Activated CD4-positive, alpha-beta T cell treated with anti-CD3 and anti-CD28 coated beads, Interleukin-2, amount 10 ng/mL, durations not matched to agents 7 days and 5 days (primary cell): ENCODE results near the gene VPS39. TPM values are rescaled to one million over a fixed set of nuclear protein-coding genes. Genes with fewer than 3 reads are reported as not detected.

ENCODE experiments used
- CTCF ChIA-PET: fragments of 350-600 bp; sonication (Branson Sonifier 250); formaldehyde crosslinking; loops from one replicate; lab custom pipeline; 2021; ENCODE audit warnings: antibody characterized with exemption; lab: Charles Lee
- POLR2A ChIA-PET: fragments of 350-600 bp; sonication (Branson Sonifier 250); formaldehyde crosslinking; loops from one replicate; lab custom pipeline; 2021; ENCODE audit warnings: antibody characterized with exemption; lab: Charles Lee
- DNase-seq: peaks from one replicate; pipeline ENCODE4 v3.0.0-alpha.2; 2020
- H3K27ac Mint-ChIP-seq: one replicate; pipeline ENCODE4 v1.8.0; 2021; ENCODE audit warnings: mild to moderate bottlenecking, moderate library complexity, mixed read lengths
- H3K27me3 Mint-ChIP-seq: one replicate; pipeline ENCODE4 v1.8.0; 2021; ENCODE audit warnings: mixed read lengths
- H3K36me3 Mint-ChIP-seq: one replicate; pipeline ENCODE4 v1.8.0; 2021; ENCODE audit warnings: low read depth, mixed read lengths
- H3K4me1 Mint-ChIP-seq: one replicate; pipeline ENCODE4 v1.8.0; 2021; ENCODE audit warnings: mixed read lengths
- H3K4me3 Mint-ChIP-seq: one replicate; pipeline ENCODE4 v1.8.0; 2021; ENCODE audit warnings: mild to moderate bottlenecking, moderate library complexity, mixed read lengths
- H3K9me3 Mint-ChIP-seq: one replicate; pipeline ENCODE4 v1.8.0; 2021; ENCODE audit warnings: mixed read lengths
- total RNA-seq, 2 experiments: library from RNA; stranded (reverse); gene quantifications; one replicate each; pipeline ENCODE4 v1.2.3, GENCODE V29; 2021

Gene VPS39
- total RNA-seq, 2 experiments from 2014 or later, result 66.8 to 77.5 TPM

- no peaks in the 10 kb centered on the region for H3K27me3 Mint-ChIP-seq
- H3K27ac Mint-ChIP-seq, result no peak overlapping the region
- H3K9me3 Mint-ChIP-seq, result no peaks in the 10 kb centered on the region
- POLR2A ChIA-PET, result no interaction called here
- H3K4me1 Mint-ChIP-seq, result no peaks in the 10 kb centered on the region
- peaks cover 11% of the 10 kb centered on the region for H3K36me3 Mint-ChIP-seq
- DNase-seq, result no peak
- CTCF ChIA-PET, result no interaction called here
- no peak overlapping the region for H3K4me3 Mint-ChIP-seq
Measured at GRCh38 chr15:42154956-42155355, 53.1 kb downstream of the VPS39 start.

GRCh38 chr15:42154212-42154941 lies 53.7 kb downstream of the VPS39 start:
- Mint-ChIP-seq H3K4me1 (no peaks in the 10 kb centered on the region), H3K9me3 (no peaks in the 10 kb centered on the region), H3K27me3 (no peaks in the 10 kb centered on the region), H3K27ac (no peak overlapping the region), H3K4me3 (no peak overlapping the region), H3K36me3 (peaks cover 8% of the 10 kb centered on the region)
- POLR2A ChIA-PET, result no interaction called here
- CTCF ChIA-PET, result interaction anchor here (1.2 kb wide), 1 partner anchor 9 kb away, joined by 3 read pairs; no protein-coding TSS in a partner anchor
- no peak for DNase-seq

GRCh38 chr15:42153874-42154211 lies 54.3 kb downstream of the VPS39 start:
- H3K36me3 Mint-ChIP-seq, result peaks cover 5% of the 10 kb centered on the region
- H3K9me3 Mint-ChIP-seq, result no peaks in the 10 kb centered on the region
- no peaks in the 10 kb centered on the region for H3K4me1 Mint-ChIP-seq
- ChIA-PET CTCF (interaction anchor here (0.7 to 1.2 kb wide), 2 partner anchors 10 to 63 kb away, joined by 3 to 4 read pairs; no protein-coding TSS in a partner anchor), POLR2A (no interaction called here)
- H3K27me3 Mint-ChIP-seq, result no peaks in the 10 kb centered on the region
- no peak for DNase-seq
- no peak overlapping the region for H3K27ac Mint-ChIP-seq
- no peak overlapping the region for H3K4me3 Mint-ChIP-seq

- ChIA-PET POLR2A (no interaction called here), CTCF (interaction anchor here (0.5 to 1.2 kb wide), 3 partner anchors 11 to 545 kb away, joined by 3 to 7 read pairs (median 4); no protein-coding TSS in a partner anchor)
- no peaks in the 10 kb centered on the region for H3K27me3 Mint-ChIP-seq
- no peaks in the 10 kb centered on the region for H3K9me3 Mint-ChIP-seq
- no peaks in the 10 kb centered on the region for H3K4me1 Mint-ChIP-seq
- H3K36me3 Mint-ChIP-seq, result no peaks in the 10 kb centered on the region
- H3K4me3 Mint-ChIP-seq, result no peak overlapping the region
- H3K27ac Mint-ChIP-seq, result no peak overlapping the region
- no peak for DNase-seq
Measured at GRCh38 chr15:42152921-42153698, 55.0 kb downstream of the VPS39 start.

DNA sequence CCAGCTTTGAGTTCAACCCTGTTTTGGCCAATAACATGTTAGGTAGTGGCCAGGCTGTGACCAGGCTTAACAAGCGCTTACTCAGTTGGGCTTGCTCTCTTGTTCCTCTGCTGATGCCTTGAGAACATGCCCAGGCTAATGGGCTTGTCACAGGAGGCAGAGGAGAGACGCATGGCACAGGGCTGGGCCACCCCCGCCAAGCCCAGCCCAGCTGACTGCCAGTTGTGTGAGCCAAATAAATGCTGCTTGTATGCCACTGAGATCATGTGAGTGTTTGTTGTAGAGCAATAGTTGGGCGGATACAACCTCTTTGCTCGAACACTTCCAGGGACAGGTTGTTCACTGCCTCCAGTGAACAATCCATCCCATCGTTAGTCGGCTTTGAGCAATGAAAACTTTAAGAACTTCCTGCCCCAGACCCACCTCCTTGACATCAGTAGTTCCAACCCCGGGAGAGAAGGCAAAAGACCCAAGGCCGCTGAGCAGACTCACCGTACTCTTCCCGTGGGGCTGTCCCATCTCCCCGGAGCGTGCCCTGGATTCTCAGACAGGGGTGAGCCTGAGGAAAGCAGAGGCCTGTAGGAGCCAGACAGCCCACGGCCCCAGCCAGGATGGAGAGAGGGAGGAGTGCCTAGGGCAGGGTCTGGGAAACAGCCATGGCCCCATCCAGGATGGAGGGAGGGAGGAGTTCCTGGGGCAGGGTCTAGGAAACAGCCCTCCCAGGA lies 55.7 kb downstream of the VPS39 start:
- Mint-ChIP-seq H3K27me3 (no peaks in the 10 kb centered on the region), H3K27ac (no peak overlapping the region), H3K4me3 (no peak overlapping the region), H3K4me1 (no peaks in the 10 kb centered on the region), H3K9me3 (no peaks in the 10 kb centered on the region), H3K36me3 (no peaks in the 10 kb centered on the region)
- POLR2A ChIA-PET, result no interaction called here
- CTCF ChIA-PET, result interaction anchor here (0.5 kb wide), 1 partner anchor 545 kb away, joined by 7 read pairs; no protein-coding TSS in a partner anchor
- DNase-seq, result no peak

- DNase-seq, result no peak
- Mint-ChIP-seq H3K4me1 (no peaks in the 10 kb centered on the region), H3K4me3 (no peak overlapping the region), H3K36me3 (no peaks in the 10 kb centered on the region), H3K9me3 (no peaks in the 10 kb centered on the region), H3K27me3 (no peaks in the 10 kb centered on the region), H3K27ac (no peak overlapping the region)
- ChIA-PET POLR2A (no interaction called here), CTCF (interaction anchor here (1.7 kb wide), 1 partner anchor 9 kb away, joined by 3 read pairs; no protein-coding TSS in a partner anchor)
Measured at GRCh38 chr15:42151736-42152135, 56.4 kb downstream of the VPS39 start.

DNA sequence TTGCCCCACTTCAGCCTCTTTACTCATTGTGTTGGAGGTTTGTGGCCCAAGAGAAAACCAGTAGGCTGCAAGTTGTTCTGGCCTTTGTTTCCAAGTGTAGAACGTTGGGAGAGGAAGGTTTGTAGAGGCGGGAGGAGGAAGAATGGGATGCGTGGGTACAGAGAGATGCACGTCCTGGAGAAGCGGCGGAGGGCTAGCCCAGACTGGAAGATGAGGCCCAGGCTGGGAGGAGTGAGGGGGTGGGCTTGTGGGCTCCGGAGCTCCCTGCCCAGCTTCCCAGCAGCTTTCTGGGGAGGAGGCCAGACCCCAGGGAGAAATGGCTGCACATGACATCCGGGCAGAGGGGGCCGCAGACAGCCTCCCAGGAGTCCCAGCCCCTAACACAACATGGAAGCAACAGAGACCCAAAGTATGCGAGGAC lies 57.0 kb downstream of the VPS39 start:
- H3K9me3 Mint-ChIP-seq, result no peaks in the 10 kb centered on the region
- DNase-seq, result no peak
- H3K4me1 Mint-ChIP-seq, result no peaks in the 10 kb centered on the region
- no peak overlapping the region for H3K4me3 Mint-ChIP-seq
- ChIA-PET POLR2A (no interaction called here), CTCF (interaction anchor here (1.7 kb wide), 1 partner anchor 9 kb away, joined by 3 read pairs; no protein-coding TSS in a partner anchor)
- H3K36me3 Mint-ChIP-seq, result no peaks in the 10 kb centered on the region
- H3K27ac Mint-ChIP-seq, result no peak overlapping the region
- H3K27me3 Mint-ChIP-seq, result no peaks in the 10 kb centered on the region

- Mint-ChIP-seq H3K36me3 (no peaks in the 10 kb centered on the region), H3K9me3 (no peaks in the 10 kb centered on the region), H3K27me3 (no peaks in the 10 kb centered on the region), H3K27ac (no peak overlapping the region), H3K4me3 (no peak overlapping the region), H3K4me1 (no peaks in the 10 kb centered on the region)
- POLR2A ChIA-PET, result no interaction called here
- DNase-seq, result no peak
- CTCF ChIA-PET, result interaction anchor here (1.7 kb wide), 1 partner anchor 10 kb away, joined by 3 read pairs; no protein-coding TSS in a partner anchor
Measured at GRCh38 chr15:42150219-42150970, 57.7 kb downstream of the VPS39 start.

DNA sequence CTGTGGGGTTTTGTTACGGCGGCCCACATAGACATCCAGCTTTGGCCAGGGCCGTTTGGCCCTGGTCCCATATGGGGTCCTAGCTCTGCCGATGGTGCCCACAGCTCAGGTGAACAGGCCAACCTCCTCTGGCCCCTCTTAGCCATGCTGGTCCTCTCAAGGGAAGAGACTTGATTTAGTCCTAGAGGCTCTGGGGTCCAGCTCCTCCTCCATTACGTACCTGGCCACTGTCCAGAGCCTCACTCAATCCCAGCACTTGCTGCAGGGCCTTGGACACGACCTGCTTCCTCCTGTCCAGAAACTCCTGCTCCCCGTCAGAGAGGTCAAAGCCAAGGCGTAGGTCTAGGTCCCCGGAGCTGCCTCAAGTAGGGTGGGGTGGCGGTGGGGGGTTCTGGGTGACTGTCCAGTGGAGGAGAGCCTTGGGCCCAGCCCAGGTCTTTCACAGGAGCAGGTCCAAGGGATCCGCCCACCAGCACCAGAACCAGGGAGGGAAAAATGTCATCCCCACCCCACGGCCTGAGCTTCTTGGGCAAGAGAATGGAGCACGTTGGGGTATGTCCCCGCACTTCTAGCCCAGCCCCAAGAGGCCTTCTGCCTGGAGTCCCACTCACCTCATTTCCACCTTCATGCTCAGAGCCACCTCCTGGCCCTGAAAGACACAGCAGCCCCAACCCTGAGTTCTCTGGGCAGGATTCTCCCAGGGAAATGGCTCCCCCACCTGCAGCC lies 58.4 kb downstream of the VPS39 start:
- no peaks in the 10 kb centered on the region for H3K36me3 Mint-ChIP-seq
- POLR2A ChIA-PET, result no interaction called here
- no peak overlapping the region for H3K27ac Mint-ChIP-seq
- H3K9me3 Mint-ChIP-seq, result no peaks in the 10 kb centered on the region
- no peaks in the 10 kb centered on the region for H3K27me3 Mint-ChIP-seq
- no peak overlapping the region for H3K4me3 Mint-ChIP-seq
- CTCF ChIA-PET, result no interaction called here
- DNase-seq, result no peak
- no peaks in the 10 kb centered on the region for H3K4me1 Mint-ChIP-seq

GRCh38 chr15:42148808-42149492 lies 59.2 kb downstream of the VPS39 start:
- ChIA-PET CTCF (no interaction called here), POLR2A (no interaction called here)
- DNase-seq, result no peak
- Mint-ChIP-seq H3K27ac (no peak overlapping the region), H3K4me1 (no peaks in the 10 kb centered on the region), H3K27me3 (no peaks in the 10 kb centered on the region), H3K9me3 (no peaks in the 10 kb centered on the region), H3K4me3 (no peak overlapping the region), H3K36me3 (no peaks in the 10 kb centered on the region)

DNA sequence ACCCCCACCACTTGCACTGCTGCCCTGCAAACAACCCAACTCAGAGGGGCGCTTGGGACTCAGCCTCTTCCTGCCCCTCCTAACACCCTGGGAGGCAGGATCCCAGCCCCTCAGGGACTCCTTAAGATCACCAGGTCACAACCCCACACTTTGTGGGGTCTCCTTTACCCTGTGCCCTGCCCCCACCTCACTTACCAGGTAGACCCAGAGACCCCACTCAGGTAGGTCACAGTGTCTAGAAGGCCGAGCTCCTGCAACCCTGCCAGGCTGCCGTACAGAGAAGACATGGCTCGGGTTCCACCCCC lies 60.7 kb downstream of the VPS39 start:
- Mint-ChIP-seq H3K27ac (no peak overlapping the region), H3K4me3 (no peak overlapping the region), H3K4me1 (no peaks in the 10 kb centered on the region), H3K36me3 (no peaks in the 10 kb centered on the region), H3K9me3 (no peaks in the 10 kb centered on the region), H3K27me3 (no peaks in the 10 kb centered on the region)
- no peak for DNase-seq
- CTCF ChIA-PET, result no interaction called here
- POLR2A ChIA-PET, result no interaction called here
